HFF-Myc (cell line): ENCODE data around the gene PSME2.

ENCODE experiments used
- DNase-seq: peaks from one replicate; pipeline ENCODE4 v3.0.0-alpha.2; 2011; ENCODE audit warnings: low read depth; ENCODE audit errors: extremely low read depth
- H3K4me3 ChIP-seq: replicated peaks from 2 replicates; pipeline ENCODE4 v1.5.1; 2011; ENCODE audit warnings: low read depth, mild to moderate bottlenecking, control low read depth, low read length
- TF ChIP-seq, protein P1 (sequence below): IDR thresholded peaks from 2 replicates; pipeline ENCODE4 v1.5.1; 2012; ENCODE audit warnings: mild to moderate bottlenecking, low read depth, low read length, control low read depth; ENCODE audit errors: missing control alignments

Gene PSME2, protein sequence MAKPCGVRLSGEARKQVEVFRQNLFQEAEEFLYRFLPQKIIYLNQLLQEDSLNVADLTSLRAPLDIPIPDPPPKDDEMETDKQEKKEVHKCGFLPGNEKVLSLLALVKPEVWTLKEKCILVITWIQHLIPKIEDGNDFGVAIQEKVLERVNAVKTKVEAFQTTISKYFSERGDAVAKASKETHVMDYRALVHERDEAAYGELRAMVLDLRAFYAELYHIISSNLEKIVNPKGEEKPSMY

DNA sequence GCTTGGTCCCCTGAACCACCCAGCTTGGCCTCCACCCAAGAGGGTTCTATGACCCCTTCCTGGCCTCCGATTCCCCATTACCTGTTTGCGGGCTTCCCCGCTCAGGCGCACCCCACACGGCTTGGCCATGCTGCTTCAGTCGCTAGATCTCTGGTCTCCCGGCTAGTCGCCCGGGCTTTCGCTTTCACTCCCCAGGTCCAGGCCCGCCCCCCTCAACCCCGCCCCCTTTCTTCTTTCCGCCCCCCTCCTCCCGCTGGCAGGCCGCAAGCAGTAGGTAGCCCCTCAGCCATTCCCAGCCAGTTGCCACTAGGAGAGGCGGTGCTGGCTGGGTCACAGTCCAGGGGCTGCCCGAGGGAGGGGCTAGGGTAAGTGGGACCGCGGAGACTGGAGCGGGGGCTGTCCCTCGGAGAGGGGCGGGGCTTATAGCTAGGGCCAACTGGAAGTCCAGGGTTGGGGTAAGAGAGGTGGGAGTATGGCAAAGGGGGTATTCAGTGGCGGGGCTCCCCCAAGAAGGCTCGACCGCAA, at the start of gene PSME2:
Gene PSME2, minus strand, starts transcription at position 158 of the 525 bp plus-strand sequence. Its CDS starts 29 bp downstream, at position 129.
- TF ChIP-seq, protein P1, sequence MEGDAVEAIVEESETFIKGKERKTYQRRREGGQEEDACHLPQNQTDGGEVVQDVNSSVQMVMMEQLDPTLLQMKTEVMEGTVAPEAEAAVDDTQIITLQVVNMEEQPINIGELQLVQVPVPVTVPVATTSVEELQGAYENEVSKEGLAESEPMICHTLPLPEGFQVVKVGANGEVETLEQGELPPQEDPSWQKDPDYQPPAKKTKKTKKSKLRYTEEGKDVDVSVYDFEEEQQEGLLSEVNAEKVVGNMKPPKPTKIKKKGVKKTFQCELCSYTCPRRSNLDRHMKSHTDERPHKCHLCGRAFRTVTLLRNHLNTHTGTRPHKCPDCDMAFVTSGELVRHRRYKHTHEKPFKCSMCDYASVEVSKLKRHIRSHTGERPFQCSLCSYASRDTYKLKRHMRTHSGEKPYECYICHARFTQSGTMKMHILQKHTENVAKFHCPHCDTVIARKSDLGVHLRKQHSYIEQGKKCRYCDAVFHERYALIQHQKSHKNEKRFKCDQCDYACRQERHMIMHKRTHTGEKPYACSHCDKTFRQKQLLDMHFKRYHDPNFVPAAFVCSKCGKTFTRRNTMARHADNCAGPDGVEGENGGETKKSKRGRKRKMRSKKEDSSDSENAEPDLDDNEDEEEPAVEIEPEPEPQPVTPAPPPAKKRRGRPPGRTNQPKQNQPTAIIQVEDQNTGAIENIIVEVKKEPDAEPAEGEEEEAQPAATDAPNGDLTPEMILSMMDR: no peak
- DNase-seq: peak; percentile 85
- peak within 1 kb of the TSS; percentile 75 for H3K4me3 ChIP-seq

DNA sequence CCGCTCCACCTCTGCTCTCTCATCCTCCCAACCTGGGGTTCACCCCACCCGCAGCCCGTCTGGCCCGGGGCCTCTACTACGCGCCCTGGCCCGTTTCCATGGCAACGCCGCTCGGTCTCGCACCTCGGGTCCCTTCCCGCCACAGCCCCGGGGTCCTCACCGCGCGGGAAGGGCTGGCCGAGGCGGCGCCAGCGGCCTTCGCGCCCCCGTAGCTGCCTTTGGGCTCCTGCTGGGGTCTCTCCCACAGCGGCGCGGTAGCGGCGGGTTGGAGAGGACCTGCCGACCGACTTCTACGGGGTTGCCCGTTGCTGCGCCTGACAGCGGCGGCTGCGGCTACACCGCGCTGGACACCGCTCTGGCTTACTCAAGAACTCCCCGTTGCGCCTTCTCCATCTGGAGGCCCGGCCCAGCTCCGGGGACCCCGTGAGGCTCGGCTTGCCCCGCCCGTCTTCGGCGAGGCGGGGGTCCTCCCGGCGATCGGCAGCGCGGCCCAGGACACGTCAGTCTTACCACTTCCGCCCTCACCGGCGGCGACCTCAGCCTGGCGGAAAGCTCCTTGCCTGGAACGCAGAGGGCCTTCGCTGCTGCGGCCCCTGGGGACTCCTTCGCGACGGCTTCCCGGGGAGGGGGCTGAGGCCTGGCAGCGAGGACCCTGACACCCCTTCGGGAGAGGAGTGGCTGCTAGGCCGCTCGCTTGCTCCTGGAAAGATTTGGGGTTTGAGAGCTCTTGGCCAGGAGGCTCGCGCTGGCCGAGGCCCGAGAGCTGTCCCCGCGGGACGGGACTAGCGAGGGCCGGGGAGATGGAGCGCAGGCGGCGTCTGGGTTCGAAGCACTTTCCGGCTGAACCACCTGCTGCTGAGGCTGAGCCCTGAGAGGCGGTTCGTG, 49.0 kb upstream of the PSME2 start, which contains the start of gene TM9SF1:
Gene TM9SF1, minus strand, starts transcription at position 256 of the 885 bp plus-strand sequence. CDS start 422 bp downstream, outside the sequence.
- DNase-seq: peak; percentile 51
- TF ChIP-seq, protein P1: no peak
- peak within 1 kb of the TSS; percentile 89 for H3K4me3 ChIP-seq

DNA sequence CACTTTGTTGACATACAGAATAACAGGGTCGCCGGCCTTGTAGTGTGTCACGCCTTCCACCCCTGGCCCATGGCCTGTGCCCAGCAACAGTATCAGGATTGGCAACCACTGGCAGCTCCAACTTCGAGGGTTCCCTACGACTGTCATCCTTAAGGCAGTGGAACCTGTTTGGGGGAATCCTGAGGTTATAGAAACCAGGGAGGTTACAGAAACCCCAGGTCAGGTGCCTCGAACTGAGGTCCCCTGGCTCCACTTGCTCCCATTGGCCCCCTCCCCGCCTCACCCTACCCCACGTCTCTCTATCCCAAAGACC, 48.4 kb upstream of the PSME2 start:
- no peak for DNase-seq
- peak overlapping the region; percentile 89 for H3K4me3 ChIP-seq
- TF ChIP-seq, protein P1: no peak

DNA sequence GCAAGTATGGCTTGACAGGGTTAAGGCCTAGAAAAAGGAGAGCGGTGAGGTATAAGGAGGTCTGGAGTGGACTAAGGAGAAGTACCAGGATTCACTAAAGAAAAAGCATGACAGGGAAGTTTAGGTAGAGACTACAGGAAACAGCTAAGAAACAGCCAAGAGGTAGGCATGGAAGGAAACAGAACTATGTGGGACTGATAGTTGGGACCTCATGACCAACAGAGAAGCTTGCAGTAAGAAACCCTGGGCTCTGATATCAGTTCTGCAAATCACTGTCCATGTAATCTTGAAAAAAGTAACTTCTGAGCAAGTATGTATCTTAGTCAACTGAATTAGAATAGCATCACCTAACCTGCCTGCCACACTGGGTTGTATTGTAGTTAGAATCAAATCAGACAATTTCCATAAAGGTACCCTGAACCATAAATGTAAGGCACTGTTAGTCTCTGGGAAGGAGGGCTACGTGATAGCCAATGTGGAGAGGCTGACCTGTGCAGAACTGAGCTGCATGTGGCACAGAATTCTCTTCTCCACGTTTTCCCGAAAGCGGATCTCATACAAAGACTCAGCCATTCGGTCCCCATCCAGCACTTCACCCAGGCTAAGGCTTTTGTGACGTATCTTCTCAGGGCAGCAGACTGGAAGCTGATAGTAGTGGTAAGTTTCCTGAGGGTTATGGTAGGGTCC, 47.9 kb upstream of the PSME2 start:
- TF ChIP-seq, protein P1: no peak

DNA sequence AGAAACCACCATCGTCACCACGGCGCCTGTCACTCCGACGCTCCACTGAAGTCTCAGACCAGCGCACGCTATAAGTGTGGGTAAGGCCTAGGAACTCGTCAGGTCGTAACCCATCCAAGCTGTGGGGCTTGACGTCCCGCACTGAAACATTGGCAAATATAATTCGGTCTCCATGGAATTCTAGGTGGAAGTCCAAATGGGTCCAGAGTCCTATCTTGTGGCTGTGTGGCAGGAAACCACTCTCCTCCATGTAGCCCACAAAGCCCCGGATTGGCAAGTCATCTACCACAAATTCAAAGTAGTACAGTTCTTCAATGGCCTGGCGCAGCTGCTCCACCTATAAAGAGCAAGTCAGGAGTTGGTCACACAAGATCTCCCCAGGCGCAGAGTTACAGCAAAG, 46.5 kb upstream of the PSME2 start:
- no peak overlapping the region for H3K4me3 ChIP-seq
- TF ChIP-seq, protein P1: no peak
- no peak for DNase-seq

More for the DNA sequence above, 47.9 kb upstream of the PSME2 start:
- peak overlapping the region; percentile 89 for H3K4me3 ChIP-seq
- DNase-seq: no peak

DNA sequence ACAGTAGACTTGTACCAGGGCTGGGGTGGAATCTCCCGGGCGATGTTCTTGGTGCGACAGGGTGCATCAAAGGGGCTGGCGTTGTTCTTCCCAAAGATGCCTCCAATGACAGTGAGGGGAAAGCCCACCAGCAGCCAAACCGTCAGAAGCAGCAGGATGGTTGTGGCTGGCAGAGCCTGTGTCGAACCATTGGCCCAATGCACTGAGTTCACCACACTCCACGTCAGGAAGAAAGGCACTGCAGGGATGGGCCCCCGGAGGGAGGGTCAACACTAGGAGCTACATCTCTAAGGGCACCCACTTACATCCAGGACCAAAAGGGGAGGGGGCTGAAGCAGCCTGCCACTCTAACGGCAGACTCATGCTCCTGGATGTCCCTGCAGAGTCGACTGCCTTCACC, 44.0 kb upstream of the PSME2 start:
- TF ChIP-seq, protein P1: no peak
- H3K4me3 ChIP-seq: no peak overlapping the region
- DNase-seq: no peak
